ENCODE data around the gene MED13L.
"Not testable (repeated sequence)": the region's sequence is repeated elsewhere in the genome, so short reads cannot be mapped to it uniquely, and the experiment has no call there.

Gene MED13L

DNA sequence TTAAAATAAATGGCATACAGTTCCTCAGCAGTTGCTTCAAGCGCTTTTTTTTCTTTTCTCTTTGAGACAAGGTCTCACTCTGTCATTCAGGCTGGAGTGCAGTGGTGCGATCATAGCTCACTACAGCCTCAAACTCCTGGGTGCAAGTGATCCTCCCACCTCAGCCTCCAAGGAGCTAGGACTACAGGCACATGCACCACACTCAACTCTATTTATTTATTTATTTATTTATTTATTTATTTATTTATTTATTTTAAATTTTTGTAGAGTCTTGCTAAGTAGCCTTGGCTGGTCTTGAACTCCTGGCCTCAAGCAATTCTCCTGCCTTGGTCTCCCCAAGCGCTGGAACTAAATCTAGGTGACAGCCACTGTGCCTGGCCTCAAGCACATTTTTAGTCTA lies 132.0 kb downstream of the MED13L start:
- DNase-seq, result no peak

DNA sequence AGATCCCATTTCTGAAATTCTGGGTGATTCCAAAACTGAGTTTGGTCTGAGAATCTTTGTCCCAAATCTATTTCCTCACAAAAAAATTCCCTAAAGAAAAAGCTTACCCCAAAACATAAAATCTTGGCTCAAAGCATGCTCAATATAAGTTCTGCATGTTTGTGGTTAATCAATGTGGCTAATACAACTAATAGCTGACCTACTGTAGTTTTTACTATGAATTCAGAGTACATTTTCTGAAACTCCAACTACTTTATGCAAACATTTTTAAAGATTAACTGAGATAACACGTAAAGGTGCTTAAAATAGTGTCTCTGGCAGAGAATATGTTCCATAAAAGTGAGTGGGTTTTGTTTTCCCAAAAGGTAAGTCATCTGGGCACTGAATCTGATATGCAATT lies 133.1 kb downstream of the MED13L start:
- DNase-seq, result no peak

DNA sequence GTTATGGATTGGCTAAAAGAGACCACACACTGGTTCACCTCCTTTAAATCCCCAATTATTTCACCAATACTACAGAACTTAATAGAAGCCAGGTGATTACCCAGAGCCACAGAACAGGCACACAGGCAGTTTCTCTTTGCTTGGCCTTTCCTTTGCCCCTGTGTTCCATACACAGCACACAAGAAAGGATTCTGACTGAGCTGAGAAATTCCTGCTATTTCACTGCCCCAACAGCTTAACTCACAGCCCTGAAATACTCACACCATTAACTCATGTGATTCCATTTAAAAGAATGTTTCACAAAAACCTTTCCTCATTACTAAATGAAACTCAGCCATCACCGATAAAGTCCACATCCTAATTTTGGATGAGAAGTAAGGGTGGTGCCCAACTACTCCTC lies 133.6 kb downstream of the MED13L start:
- no peak for DNase-seq

DNA sequence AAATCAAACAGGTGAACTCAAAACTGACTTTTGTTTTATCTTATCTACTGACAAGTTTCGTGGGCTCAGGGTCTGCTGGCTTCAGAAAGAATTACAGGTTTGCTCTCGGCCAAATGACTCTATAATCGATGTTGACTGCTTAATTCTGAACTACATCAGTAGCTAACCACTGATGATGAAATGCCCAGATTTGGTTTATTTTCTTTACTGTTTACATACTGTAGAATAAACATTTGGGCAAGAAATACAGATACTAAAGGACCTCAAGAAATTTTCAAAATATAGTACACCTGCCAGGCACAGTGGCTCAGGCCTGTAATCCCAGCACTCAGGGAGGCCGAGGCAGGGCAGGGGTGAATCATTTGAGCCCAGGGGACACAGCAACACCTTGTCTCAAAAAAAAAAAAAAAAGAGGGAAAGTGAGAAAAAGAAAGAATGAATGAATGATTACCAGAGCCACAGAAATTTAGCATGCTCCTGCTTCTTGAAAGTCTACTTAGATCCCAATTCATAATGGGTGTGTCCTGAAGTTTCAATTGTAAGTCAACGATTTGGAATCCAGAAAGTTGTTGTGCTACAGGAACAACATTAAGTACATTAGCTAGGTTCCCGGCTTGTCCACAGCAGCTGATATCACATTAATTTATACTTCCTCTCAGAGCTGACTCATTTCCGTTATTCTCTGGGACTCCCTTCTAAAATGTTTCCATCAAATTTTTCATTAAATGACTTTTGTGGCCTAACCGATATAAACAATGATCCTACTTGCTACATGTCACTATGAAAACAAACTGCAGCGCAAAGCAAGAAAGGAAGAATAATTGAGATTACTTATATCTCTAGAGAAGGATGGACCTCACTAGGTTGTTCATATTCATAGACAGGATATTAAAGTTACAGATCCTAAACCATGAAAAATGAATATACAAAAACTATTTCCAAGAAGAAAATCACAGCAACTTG lies 134.3 kb downstream of the MED13L start:
- DNase-seq, result no peak

DNA sequence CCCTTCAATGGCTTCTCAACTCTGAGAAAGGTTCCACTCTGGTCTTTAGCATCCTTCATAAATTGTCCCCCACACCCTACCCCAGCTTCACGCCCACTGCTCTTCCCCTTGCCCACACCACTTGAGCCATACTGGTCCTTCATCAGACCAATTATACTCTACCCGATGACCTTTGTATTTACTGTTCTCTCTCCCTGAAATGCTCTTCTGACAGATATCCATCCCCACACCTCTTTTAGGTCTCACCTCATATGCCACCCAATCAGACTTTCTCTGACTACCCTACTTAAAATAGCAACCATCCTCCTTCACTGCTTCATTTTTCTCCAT lies 135.7 kb downstream of the MED13L start:
- no peak for DNase-seq

DNA sequence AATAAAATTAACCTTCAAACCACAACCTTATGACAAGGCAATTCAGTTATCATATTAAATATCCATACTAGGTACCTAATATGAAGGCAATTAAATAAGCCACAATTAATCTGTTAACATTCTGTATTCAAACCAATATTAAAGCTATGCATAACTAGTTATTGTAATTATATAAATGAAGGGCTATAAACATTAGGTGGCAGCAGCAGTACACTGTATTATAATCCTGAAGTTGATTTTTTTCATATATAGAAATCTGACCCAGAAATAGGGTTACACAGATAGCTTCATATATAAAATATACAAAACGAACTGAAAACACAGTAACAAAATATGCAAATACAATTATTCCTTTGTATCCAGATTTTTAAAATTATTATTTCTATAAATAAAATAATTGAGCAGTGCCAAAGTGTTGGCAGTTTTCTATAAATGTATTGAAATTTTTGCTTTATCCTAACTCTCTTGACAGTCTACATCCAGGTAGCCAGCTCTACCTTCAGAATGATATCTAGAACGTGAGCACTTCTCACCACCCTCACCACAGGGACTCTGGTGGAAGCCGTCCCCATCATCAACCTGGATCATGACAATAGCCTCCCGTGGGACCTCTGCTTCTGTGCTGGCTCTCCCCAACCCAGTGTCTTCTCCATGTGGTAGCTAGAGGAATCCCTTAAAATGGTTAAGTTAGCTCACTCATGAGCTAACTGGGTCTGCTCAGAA lies 136.2 kb downstream of the MED13L start:
- no peak for DNase-seq

DNA sequence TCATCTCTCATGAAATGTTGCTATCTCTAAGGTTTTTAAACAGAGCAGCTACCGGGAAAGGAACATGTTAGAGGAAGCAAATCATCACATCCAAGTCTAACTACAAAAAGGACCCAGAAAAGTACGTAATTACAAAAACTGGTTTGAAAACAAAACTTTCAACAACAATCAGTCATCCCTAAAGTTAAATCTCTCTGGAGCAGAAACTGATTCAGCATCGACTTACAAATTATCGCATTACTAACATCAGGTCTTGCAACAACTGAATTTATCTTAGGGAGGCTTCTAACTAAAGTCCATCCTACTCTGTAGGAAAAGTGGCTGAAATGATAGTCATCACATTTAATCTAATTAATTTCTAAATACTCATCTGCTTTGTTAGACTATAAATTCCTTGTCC lies 137.0 kb downstream of the MED13L start:
- no peak for DNase-seq

DNA sequence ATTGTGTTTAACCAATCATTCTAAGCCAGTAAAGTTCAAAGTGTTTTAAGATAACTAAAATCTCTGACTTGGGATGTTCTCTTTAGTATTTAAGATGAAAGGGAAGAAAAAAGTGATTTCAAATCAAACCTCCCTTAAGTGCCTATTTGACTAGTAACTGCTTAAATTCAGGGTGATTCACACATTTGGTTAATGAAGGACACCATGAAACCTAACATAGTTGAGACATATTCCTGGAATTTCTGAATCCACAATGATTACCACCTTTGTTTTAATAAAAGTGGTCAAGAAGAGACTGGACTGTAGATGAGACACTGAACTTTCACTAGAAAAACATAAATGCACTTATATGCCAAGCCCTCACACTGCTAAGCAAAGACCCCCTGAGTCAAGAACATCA lies 138.7 kb downstream of the MED13L start:
- DNase-seq, result no peak

DNA sequence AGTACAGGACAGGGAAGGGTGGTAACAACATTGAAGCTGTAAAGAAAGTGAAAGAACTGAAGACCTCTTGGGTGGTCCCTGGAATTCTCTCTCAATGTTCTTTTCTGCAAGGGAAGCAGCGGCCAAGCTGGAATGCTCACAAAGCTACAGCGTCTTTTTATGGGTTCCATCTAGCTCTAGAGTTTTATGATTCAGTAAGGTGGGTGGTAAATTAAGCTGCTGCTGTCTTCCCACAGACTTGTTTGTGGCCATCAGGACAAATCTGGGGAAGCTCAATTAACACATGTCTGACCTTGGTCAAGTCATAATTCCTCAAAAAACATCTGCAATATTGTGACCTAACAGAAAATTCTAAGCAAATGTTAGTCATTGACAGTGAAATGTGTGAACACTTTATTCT lies 139.1 kb downstream of the MED13L start:
- no peak for DNase-seq

DNA sequence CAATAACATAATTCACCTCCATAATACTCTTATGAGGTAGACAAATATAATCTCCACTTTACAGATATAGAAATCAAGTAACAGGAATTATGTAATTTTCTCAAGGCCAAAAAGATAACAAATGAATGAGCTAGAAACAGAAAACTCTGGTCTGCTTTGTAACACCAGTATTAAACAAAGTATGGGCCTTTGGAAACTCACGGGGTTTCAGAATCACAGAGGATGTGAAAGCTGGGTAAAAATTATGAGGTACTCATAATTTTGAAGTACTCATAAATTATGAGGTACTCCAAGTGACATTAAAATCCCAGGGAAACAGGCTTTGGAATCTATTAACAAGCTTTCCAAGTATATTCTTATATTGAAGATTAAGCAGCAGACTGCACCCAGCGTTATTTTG lies 140.2 kb downstream of the MED13L start:
- no peak for DNase-seq

DNA sequence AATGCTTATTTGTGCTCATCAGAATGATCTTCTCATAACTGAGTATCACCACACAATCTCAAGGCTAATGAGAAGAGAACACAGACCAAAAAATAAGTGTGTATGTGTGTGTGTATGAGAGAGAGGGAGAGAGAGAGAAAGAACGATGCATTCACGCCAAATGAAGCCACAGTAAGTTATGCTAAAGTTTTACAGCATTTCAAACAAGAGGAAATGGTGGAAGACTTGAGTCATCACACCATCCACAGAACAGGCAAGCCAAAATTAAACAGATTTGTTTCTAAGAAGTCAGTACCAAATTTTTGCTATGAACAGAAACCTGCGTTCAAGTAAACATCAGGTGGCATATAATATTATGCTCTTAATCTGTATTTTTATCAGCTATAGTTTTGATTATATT lies 141.2 kb downstream of the MED13L start:
- DNase-seq, result no peak

DNA sequence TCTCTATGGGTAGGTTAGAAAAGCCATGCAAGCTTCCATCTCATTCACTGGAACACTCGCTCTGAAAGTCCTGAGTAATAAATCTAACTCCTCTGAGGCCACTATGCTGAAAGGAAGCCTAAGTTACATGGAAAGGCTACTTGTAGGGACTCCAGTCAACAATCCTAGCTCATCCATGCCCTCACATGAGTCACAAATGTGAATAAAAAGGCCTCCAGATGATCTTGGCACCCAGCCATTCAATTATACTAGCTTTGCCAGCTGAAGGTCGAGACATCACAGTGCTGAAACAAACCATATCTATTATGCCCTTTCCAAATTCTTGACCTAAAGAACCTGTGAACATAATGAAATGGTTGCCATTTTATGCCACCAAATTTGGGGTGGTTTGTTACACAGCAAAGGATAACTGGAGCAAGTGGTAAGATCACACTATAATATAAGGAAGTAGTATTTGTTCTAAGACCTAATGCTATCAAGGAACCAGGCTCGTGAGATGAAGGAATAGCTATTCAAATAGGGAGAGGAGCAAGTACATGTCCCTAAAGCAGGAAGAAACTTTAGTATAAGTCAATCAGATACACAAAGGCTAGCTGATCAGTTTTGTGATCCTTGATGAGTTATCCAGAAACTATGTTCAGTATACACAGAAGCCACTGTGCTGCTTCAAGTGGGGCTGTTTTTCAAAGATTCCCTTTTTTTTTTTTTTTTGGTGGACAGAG lies 142.1 kb downstream of the MED13L start:
- DNase-seq, result no peak

DNA sequence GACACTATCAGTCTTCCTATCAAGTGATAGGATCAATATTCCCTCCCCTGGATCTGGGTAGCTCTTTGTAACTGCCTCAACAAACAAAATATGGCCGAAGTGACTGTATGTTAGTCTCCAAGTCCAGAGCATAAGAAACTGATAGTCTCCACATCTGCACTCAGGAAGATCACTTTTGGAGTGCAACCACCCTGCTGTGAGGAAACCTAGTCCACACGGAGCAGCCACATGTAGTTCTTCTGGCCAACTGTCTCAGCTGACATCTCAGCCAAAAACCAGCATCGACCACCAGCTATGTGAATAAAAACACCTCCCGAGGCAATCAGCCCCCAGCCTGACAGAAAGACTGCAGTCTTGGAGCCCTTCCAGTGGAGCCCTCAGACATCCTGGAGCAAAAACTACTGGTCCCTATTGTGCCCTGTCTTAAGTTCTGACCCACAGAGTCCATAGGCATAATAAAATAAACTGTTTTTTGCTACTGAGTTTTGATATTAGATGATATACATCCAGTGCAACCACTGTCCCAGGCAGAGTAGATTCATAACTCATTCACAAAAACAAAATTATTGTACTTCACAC lies 143.8 kb downstream of the MED13L start:
- no peak for DNase-seq

DNA sequence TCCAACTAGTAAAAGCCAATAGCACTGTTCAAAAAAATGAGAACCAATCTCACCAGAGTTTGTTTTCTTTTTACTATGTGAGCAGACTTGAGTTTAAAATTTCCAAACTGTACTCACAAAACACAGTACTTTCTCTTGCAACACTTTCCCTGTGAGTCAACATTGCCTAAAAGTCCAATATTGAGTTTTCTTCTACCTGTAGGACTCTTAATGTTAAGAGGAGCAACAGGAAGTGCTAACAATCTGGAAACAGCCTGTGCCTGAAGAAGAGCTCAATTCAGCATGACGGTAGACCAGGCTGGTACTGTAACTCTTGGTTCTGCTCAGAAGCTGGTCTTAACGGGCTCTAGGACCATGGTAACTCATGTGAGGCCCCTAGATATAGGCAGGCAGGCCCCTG lies 144.3 kb downstream of the MED13L start:
- DNase-seq, result no peak

DNA sequence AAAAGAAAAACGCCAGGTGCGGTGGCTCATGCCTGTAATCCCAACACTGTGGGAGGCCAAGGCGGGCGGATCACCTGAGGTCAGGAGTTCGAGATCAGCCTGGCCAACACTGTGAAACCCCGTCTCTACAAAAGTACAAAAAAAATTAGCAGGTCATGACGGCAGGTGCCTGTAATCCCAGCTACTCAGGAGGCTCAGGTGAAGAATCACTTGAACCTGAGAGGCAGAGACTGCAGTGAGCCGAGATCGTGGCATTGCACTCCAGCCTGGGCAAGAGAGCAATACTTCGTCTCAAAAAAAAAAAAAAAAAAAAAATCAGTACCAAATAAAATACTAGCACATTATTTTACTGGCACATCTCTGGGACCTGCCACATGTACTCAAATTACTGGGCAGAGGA lies 145.5 kb downstream of the MED13L start:
- DNase-seq, result not testable (repeated sequence)

DNA sequence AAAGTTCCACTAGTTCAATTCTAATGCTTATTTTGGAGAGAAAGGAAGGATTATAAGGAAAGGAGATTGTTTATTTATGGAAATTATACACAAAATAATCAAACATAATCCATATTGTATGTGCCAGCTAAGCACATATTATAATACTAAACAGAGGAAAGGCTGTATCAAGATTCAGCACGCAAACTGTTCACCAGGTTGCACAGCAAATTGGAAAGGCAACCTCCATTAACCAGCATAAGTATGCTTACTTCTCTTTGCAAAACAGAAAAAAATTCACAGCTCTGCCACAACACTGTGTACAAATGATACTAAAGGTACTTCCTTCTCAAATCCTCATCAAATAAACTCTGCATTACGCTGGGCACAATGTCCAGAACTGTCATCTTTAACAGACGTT lies 146.3 kb downstream of the MED13L start:
- DNase-seq, result no peak

DNA sequence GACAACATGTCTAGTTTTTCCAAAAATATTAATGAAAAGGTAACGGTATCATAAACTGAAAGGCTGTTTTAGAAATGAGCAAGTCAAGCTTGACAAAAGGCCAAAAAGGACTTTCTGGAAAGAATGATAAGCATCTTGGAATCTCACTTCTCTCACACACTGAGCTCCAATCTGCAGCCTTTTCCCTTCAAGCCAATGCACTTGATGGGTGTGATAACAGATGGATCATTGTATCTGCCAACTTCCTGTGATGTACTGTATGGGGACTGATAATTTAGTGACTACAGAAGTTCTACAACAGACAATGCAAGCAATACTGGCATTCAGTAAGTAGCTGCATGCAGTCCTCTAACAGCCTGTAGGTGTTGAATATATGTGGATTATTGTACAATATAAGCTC lies 147.1 kb downstream of the MED13L start:
- no peak for DNase-seq

DNA sequence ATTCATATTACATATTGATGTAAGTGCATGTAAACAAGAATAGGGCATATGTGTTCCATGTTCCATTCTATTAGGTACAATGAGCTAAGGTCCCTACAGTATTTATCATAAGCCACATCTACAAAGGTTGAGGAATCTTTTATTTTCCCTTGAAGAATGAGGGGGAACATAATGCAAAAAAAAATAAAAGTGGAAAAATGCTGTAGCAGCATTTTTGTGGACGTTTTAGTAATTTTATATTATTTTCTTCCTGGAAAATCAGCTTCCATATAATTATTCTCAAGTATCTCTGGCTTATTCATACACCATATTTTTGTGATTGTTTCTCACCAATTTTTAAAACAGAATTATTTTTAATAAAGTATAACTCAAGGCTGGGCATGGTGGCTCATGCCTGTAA lies 148.7 kb downstream of the MED13L start:
- DNase-seq, result no peak

DNA sequence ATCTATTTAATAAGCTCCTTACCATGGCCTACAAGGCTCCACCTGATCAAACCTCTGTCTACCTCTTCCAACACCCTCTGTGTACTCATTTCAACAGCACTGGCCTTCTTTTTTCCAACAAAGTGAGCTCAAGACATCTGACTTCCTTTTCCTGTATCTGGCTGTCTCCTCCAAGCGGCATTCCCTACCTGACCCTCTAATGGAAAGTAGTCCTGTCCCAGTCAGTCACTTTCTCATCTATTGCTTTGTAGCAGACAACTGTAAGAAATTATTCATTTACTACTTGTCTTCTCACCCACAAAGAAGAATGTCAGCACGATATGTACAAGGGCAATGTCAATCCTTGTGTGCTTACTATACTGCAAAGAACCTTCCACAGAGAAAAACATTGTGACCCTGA lies 149.6 kb downstream of the MED13L start:
- no peak for DNase-seq

DNA sequence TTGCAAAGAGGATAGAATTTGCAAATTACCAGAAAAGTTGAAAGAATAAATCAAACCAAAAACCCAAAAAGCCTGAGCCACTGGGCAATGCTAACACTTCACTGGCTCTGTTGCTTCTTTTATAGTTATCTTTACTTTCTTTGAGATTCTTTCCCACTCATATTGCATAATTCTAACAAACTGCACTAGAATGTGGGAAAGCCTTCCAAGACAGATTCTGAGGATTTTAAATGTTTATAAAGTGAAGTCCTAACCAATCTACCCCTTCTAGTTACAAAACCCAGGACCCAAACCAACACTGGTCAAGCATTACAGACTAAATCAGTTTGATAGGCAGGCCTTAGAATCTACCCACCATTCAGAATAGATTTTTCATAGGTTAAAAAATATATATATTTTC lies 150.9 kb downstream of the MED13L start:
- DNase-seq, result no peak

DNA sequence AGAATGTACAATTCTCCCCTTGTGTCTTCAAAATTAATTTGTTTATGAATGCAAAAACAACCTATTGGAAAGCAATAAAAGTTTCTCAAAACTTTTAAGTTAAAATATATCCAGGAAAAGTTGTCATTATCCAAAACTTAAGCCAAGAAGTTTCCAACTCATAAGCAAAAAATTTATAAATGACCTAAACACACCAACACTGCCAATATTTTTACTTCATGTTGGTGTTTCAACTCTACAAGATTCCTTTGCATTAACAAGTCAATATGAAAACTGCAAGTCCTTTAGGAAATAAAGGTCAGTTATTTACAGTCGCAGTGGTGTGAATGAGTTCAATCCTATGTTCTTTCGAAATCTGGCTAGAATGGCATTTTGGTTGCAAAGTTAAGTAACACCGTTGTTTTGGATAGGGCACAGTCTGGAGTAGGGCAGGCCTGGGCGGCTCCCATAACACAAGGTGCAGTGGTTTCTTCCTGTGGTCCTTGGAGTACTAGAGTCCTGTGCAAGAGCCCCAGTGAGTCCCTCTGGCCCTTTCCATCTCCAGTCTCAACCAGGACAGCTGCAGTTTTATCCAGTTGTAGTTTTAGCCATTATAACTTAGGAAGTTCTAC lies 151.4 kb downstream of the MED13L start:
- DNase-seq, result no peak

DNA sequence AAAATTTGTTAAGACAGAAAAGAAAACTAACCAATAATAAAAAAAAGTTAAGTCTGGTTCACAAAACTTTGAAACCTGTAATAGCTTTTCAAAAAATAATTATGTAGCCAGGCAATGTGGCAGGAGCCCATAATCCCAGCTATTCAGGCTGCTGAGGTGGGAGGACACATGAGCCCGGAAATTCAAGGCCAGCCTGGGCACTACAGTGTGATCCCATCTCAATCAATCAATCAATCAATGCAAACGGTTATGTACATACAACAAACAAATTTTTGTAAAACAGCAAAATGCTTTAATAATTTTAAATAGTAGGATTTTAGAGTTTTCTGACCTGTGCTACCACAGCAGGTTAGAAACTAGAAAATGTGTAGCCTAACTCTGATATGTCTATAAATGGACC lies 152.4 kb downstream of the MED13L start:
- no peak for DNase-seq

All from stimulated activated CD4-positive, alpha-beta T cell treated with anti-CD3 and anti-CD28 coated beads, Interleukin-4, amount 100 ng/mL, for 1 hour (primary cell).